GM13976 (cell line): Measurements from ENCODE around the gene HPSE2.

Experiments
- DNase-seq: peaks from one replicate; pipeline ENCODE4 v3.0.0; 2012; ENCODE audit warnings: low spot score
- CTCF ChIP-seq: IDR thresholded peaks from 2 replicates; pipeline ENCODE4 v1.5.1; 2012; ENCODE audit warnings: borderline replicate concordance, mild to moderate bottlenecking; ENCODE audit not compliant: insufficient read depth; ENCODE audit errors: extremely low read depth, missing control alignments, control extremely low read depth
- in situ Hi-C: fragments of 300-500 bp; cut with MboI; formaldehyde crosslinking; loops from one replicate; pipeline ENCODE4 v1.12.0; 2022; ENCODE audit warnings: low sequenced_read_pairs, mixed read lengths, inconsistent platforms; ENCODE audit not compliant: unreplicated experiment

The HPSE2 gene

GRCh38 chr10:98427011-98427515, 808.6 kb downstream of the HPSE2 start:
- DNase-seq: peak; percentile 23
- TF ChIP-seq CTCF: no peak
- in situ Hi-C loops: no loop called here

- in situ Hi-C loops: no loop called here
- peak; percentile 69 for TF ChIP-seq CTCF
- peak; percentile 79 for DNase-seq
These were observed 809.9 kb downstream of the HPSE2 start for GRCh38 chr10:98425511-98426352.

GRCh38 chr10:98424295-98425254, 811.1 kb downstream of the HPSE2 start:
- no peak for DNase-seq
- TF ChIP-seq CTCF: no peak
- in situ Hi-C loops: no loop called here

GRCh38 chr10:98423691-98424120, 811.9 kb downstream of the HPSE2 start:
- no peak for DNase-seq
- no peak for TF ChIP-seq CTCF
- in situ Hi-C loops: no loop called here

GRCh38 chr10:98422182-98422581, 813.5 kb downstream of the HPSE2 start:
- DNase-seq: no peak
- in situ Hi-C loops: no loop called here

More at GRCh38 chr10:98422182-98422581, 813.5 kb downstream of the HPSE2 start:
- TF ChIP-seq CTCF: no peak
